GM18873 (cell line): ENCODE results near the gene JPH2.

Experiments used
- ATAC-seq: cut with Tn5 transposase; IDR thresholded peaks from one replicate; pipeline ENCODE4 v1.9.1; 2021; ENCODE audit warnings: mild to moderate bottlenecking, moderate library complexity, moderate number of reproducible peaks; ENCODE audit not compliant: unreplicated experiment, low FRiP score

Gene JPH2

GRCh38 chr20:44110816-44111568 is 76.0 kb downstream of the JPH2 start:
- no peak for ATAC-seq

- ATAC-seq = no peak
Observed at GRCh38 chr20:44109951-44110361, 77.0 kb downstream of the JPH2 start.

- ATAC-seq = no peak
Observed at GRCh38 chr20:44106615-44107014, 80.4 kb downstream of the JPH2 start.

- ATAC-seq = no peak
Observed at GRCh38 chr20:44104798-44105517, 82.0 kb downstream of the JPH2 start.

GRCh38 chr20:44102582-44102981 is 84.4 kb downstream of the JPH2 start:
- ATAC-seq = no peak

GRCh38 chr20:44099832-44100231 is 87.2 kb downstream of the JPH2 start:
- no peak for ATAC-seq

- no peak for ATAC-seq
Observed at GRCh38 chr20:44098657-44099056, 88.3 kb downstream of the JPH2 start.

GRCh38 chr20:44098256-44098630 is 88.7 kb downstream of the JPH2 start:
- ATAC-seq = no peak

GRCh38 chr20:44097521-44098255 is 89.3 kb downstream of the JPH2 start:
- no peak for ATAC-seq

- ATAC-seq = no peak
Observed at GRCh38 chr20:44095831-44096230, 91.2 kb downstream of the JPH2 start.

- no peak for ATAC-seq
Observed at GRCh38 chr20:44093249-44093582, 93.8 kb downstream of the JPH2 start.

GRCh38 chr20:44092551-44093248 is 94.3 kb downstream of the JPH2 start:
- no peak for ATAC-seq

GRCh38 chr20:44091026-44091425 is 96.0 kb downstream of the JPH2 start:
- no peak for ATAC-seq

GRCh38 chr20:44089987-44090674 is 96.9 kb downstream of the JPH2 start:
- no peak for ATAC-seq

GRCh38 chr20:44087857-44088120 is 99.2 kb downstream of the JPH2 start:
- ATAC-seq = no peak

GRCh38 chr20:44087051-44087856 is 99.7 kb downstream of the JPH2 start:
- no peak for ATAC-seq

- ATAC-seq = no peak
Observed at GRCh38 chr20:44085616-44086434, 101.2 kb downstream of the JPH2 start.

GRCh38 chr20:44084891-44085290 is 102.1 kb downstream of the JPH2 start:
- ATAC-seq = no peak

- ATAC-seq = no peak
Observed at GRCh38 chr20:44084439-44084838, 102.5 kb downstream of the JPH2 start.
